ENCODE results near the gene RAG1. TPM values are rescaled to one million over a fixed set of nuclear protein-coding genes. Genes with fewer than 3 reads are reported as not detected.
"Not testable (repeated sequence)": the region's sequence is repeated elsewhere in the genome, so short reads cannot be mapped to it uniquely, and the experiment has no call there.

RAG1 gene
- 1.00 TPM for polyA plus RNA-seq (2013, experiment 1 of 2)
- polyA plus RNA-seq (2013, experiment 2 of 2): 1.7 TPM

DNA sequence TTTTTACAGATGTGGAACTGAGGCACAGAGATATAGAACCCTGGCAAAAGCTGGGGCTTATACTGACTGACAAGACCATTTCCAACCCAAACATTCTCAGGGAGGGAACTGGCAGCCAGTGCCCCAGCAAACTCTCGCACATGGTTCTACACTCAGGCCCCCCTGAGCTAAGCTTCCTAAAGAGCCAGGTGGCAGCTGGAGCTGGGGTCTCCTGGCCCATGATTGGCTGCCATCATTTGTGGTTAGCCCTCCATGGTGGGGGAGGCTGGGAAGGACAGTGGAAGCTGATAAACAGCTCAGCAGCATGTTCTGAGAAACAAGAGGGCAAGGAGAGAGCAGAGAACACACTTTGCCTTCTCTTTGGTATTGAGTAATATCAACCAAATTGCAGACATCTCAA lies at the start of gene RAG1:
TSS of gene RAG1 (plus strand) at position 314 of the 400 bp plus-strand sequence. CDS start 5,298 bp downstream, outside the sequence.
- no peaks in the 10 kb centered on the region for H3K36me3 ChIP-seq (ENCODE audit: control insufficient read depth, insufficient read depth, low read length)
- H3K4me3 ChIP-seq (ENCODE audit: extremely low read depth, insufficient read depth, low read length, poor library complexity, severe bottlenecking): no peak within 1 kb of the TSS
- H3K4me1 ChIP-seq (ENCODE audit: control insufficient read depth, insufficient read depth, low read length, poor library complexity, severe bottlenecking): no peaks in the 10 kb centered on the region
- H3K9me3 ChIP-seq (ENCODE audit: control insufficient read depth, low read length): no peaks in the 10 kb centered on the region
- WGBS, 2 experiments (ENCODE audit: insufficient coverage in 2 of 2): 100% methylated on average over 1 of the region's 1 CpG
- H3K27ac ChIP-seq (ENCODE audit: low read depth, low read length, severe bottlenecking): no peak within 1 kb of the TSS

- no peaks in the 10 kb centered on the region for H3K36me3 ChIP-seq (ENCODE audit: control insufficient read depth, insufficient read depth, low read length)
- no peaks in the 10 kb centered on the region for H3K4me1 ChIP-seq (ENCODE audit: control insufficient read depth, insufficient read depth, low read length, poor library complexity, severe bottlenecking)
- H3K27ac ChIP-seq (ENCODE audit: low read depth, low read length, severe bottlenecking): no peak overlapping the region
- H3K9me3 ChIP-seq (ENCODE audit: control insufficient read depth, low read length): no peaks in the 10 kb centered on the region
- H3K4me3 ChIP-seq (ENCODE audit: extremely low read depth, insufficient read depth, low read length, poor library complexity, severe bottlenecking): no peak overlapping the region
These were observed 37.0 kb upstream of the RAG1 start for GRCh38 chr11:36530840-36531239.

DNA sequence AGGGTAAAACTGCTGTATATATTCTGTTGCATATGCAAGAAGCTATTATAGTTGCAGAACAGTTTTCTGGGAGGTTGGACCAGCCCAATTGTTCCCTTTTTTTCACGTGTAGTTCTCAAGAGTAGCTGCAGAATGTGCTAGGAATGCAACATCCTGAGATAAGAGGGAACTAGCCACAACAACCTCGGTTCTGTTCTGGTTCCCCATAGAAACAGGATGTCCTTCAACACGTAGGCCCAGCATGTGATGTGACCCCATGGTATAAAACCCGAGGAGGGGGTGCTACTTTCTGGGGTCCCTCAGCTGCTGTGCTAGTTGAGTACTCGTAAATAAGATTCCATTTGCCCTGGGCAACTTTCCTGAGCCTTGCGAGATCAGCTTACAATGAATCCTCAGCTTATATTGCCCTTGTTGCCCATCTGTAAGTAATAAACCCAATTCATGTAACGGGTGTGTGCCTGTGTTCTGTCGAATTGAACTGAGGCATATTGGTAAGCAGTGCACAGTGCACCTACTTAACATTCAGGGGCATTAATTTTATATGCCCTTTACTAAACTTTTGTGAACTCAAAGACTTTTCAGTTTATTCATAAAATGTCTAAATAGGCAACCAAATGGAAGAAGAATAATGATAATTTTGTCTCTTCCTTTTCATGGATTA lies 34.7 kb upstream of the RAG1 start:
- 64 to 73% methylated on average over 5 to 6 of the region's 8 CpGs for WGBS, 2 experiments (ENCODE audit: insufficient coverage in 2 of 2)
- no peak overlapping the region for H3K4me3 ChIP-seq (ENCODE audit: extremely low read depth, insufficient read depth, low read length, poor library complexity, severe bottlenecking)
- H3K4me1 ChIP-seq (ENCODE audit: control insufficient read depth, insufficient read depth, low read length, poor library complexity, severe bottlenecking): no peaks in the 10 kb centered on the region
- H3K36me3 ChIP-seq (ENCODE audit: control insufficient read depth, insufficient read depth, low read length): no peaks in the 10 kb centered on the region
- H3K9me3 ChIP-seq (ENCODE audit: control insufficient read depth, low read length): no peaks in the 10 kb centered on the region
- H3K27ac ChIP-seq (ENCODE audit: low read depth, low read length, severe bottlenecking): peak overlapping the region; percentile 34

GRCh38 chr11:36534276-36534840 lies 33.4 kb upstream of the RAG1 start:
- Histone ChIP-seq H3K9me3 (ENCODE audit: control insufficient read depth, low read length) (no peaks in the 10 kb centered on the region), H3K4me1 (ENCODE audit: control insufficient read depth, insufficient read depth, low read length, poor library complexity, severe bottlenecking) (no peaks in the 10 kb centered on the region), H3K36me3 (ENCODE audit: control insufficient read depth, insufficient read depth, low read length) (no peaks in the 10 kb centered on the region), H3K4me3 (ENCODE audit: extremely low read depth, insufficient read depth, low read length, poor library complexity, severe bottlenecking) (no peak overlapping the region), H3K27ac (ENCODE audit: low read depth, low read length, severe bottlenecking) (no peak overlapping the region)
- WGBS, 2 experiments (ENCODE audit: insufficient coverage in 2 of 2): 50 to 70% methylated on average over 1 to 2 of the region's 3 CpGs

DNA sequence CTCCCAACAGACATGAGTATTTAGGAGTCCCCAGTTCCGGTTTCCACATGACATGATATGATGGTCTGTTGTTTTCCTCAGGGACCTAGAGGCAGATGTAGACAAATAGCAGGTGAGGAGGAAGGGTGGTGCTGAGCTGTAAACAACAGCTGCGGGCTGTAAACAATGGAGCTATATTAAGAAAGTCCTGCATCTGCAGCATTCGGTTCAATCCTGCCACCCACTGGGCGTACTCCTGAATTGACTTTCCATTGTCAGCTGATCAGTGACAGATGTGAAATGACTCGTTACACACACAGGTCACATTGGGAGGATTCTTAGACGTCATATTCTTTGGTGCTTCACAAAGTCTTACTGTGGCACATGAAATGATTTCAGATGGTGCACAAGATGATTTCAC lies 26.8 kb upstream of the RAG1 start:
- 54 to 57% methylated on average over 5 to 6 of the region's 6 CpGs for WGBS, 2 experiments (ENCODE audit: insufficient coverage in 2 of 2)
- H3K4me1 ChIP-seq (ENCODE audit: control insufficient read depth, insufficient read depth, low read length, poor library complexity, severe bottlenecking): peaks cover 3% of the 10 kb centered on the region
- H3K27ac ChIP-seq (ENCODE audit: low read depth, low read length, severe bottlenecking): no peak overlapping the region
- no peaks in the 10 kb centered on the region for H3K36me3 ChIP-seq (ENCODE audit: control insufficient read depth, insufficient read depth, low read length)
- H3K4me3 ChIP-seq (ENCODE audit: extremely low read depth, insufficient read depth, low read length, poor library complexity, severe bottlenecking): no peak overlapping the region
- H3K9me3 ChIP-seq (ENCODE audit: control insufficient read depth, low read length): no peaks in the 10 kb centered on the region

DNA sequence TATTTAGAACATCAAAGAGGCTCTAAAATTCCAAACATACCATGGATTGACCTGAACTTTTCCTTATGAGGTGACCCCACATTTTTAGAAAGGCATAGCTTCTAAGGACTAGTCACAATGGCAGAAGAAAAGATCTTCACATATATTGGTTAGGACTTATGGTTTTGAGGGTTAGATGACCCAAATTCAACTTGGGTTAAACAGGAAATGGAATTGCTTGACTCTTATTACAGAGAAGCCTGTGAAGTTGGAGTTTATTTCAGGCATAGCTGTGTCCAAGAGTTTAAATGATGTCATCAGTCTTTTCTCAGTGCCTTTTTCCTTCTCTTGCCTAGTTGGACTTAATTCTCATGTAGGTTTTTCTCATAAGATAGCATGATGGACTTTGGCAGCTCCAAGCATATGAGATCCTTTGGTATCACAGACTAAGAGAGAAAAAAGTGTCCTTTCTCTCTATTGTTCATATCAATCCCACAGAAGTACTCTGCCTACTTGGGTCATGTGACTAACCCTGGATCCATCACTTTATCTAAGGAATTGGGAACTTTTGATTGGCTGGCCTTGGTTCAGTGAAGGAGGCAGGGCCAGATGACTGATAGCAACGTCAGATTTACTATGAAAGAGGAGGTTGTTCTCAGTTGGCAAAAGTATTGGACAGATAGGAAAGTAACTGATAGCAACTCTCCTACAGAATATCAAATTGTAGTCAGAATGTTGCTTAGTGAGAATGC lies 17.3 kb upstream of the RAG1 start:
- no peaks in the 10 kb centered on the region for H3K9me3 ChIP-seq (ENCODE audit: control insufficient read depth, low read length)
- no peak overlapping the region for H3K27ac ChIP-seq (ENCODE audit: low read depth, low read length, severe bottlenecking)
- H3K4me3 ChIP-seq (ENCODE audit: extremely low read depth, insufficient read depth, low read length, poor library complexity, severe bottlenecking): no peak overlapping the region
- no peaks in the 10 kb centered on the region for H3K4me1 ChIP-seq (ENCODE audit: control insufficient read depth, insufficient read depth, low read length, poor library complexity, severe bottlenecking)
- no peaks in the 10 kb centered on the region for H3K36me3 ChIP-seq (ENCODE audit: control insufficient read depth, insufficient read depth, low read length)
- WGBS, 2 experiments (ENCODE audit: insufficient coverage in 2 of 2): 83 to 100% methylated on average over 1 of the region's 1 CpG

- H3K4me3 ChIP-seq (ENCODE audit: extremely low read depth, insufficient read depth, low read length, poor library complexity, severe bottlenecking); H3K4me1 ChIP-seq (ENCODE audit: control insufficient read depth, insufficient read depth, low read length, poor library complexity, severe bottlenecking); H3K9me3 ChIP-seq (ENCODE audit: control insufficient read depth, low read length); H3K27ac ChIP-seq (ENCODE audit: low read depth, low read length, severe bottlenecking); H3K36me3 ChIP-seq (ENCODE audit: control insufficient read depth, insufficient read depth, low read length): not testable (repeated sequence)
- WGBS, 2 experiments (ENCODE audit: insufficient coverage in 2 of 2): 94 to 97% methylated on average over 5 to 14 of the region's 17 CpGs
These were observed 10.4 kb upstream of the RAG1 start for GRCh38 chr11:36557390-36557789.

DNA sequence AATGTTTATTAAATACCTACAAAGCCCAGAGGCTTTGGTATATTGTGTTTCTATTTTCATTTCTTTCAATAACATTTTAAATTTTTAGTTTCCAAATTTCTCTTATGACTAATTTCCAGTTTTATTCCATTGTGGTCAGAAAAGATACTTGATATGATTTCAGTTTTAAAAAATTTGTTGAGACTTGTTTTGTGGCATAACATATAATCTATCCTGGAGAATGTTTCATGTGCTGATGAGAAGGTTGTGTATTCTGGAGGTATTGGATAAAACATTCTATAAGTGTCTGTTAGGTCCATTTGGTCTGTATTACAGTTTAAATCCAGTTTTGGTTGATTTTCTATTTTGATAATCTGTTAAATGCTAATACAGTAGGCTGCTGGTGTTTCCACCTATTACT lies 9.8 kb upstream of the RAG1 start:
- no peak overlapping the region for H3K27ac ChIP-seq (ENCODE audit: low read depth, low read length, severe bottlenecking)
- no peaks in the 10 kb centered on the region for H3K4me1 ChIP-seq (ENCODE audit: control insufficient read depth, insufficient read depth, low read length, poor library complexity, severe bottlenecking)
- H3K4me3 ChIP-seq (ENCODE audit: extremely low read depth, insufficient read depth, low read length, poor library complexity, severe bottlenecking): no peak overlapping the region
- H3K9me3 ChIP-seq (ENCODE audit: control insufficient read depth, low read length): no peaks in the 10 kb centered on the region
- H3K36me3 ChIP-seq (ENCODE audit: control insufficient read depth, insufficient read depth, low read length): no peaks in the 10 kb centered on the region

- WGBS, 2 experiments (ENCODE audit: insufficient coverage in 2 of 2): no CpG with 5 or more reads among the region's 4 CpGs
- H3K36me3 ChIP-seq (ENCODE audit: control insufficient read depth, insufficient read depth, low read length): no peaks in the 10 kb centered on the region
- H3K27ac ChIP-seq (ENCODE audit: low read depth, low read length, severe bottlenecking): no peak overlapping the region
- no peaks in the 10 kb centered on the region for H3K4me1 ChIP-seq (ENCODE audit: control insufficient read depth, insufficient read depth, low read length, poor library complexity, severe bottlenecking)
- no peaks in the 10 kb centered on the region for H3K9me3 ChIP-seq (ENCODE audit: control insufficient read depth, low read length)
- no peak overlapping the region for H3K4me3 ChIP-seq (ENCODE audit: extremely low read depth, insufficient read depth, low read length, poor library complexity, severe bottlenecking)
These were observed 9.0 kb upstream of the RAG1 start for GRCh38 chr11:36558571-36559413.

DNA sequence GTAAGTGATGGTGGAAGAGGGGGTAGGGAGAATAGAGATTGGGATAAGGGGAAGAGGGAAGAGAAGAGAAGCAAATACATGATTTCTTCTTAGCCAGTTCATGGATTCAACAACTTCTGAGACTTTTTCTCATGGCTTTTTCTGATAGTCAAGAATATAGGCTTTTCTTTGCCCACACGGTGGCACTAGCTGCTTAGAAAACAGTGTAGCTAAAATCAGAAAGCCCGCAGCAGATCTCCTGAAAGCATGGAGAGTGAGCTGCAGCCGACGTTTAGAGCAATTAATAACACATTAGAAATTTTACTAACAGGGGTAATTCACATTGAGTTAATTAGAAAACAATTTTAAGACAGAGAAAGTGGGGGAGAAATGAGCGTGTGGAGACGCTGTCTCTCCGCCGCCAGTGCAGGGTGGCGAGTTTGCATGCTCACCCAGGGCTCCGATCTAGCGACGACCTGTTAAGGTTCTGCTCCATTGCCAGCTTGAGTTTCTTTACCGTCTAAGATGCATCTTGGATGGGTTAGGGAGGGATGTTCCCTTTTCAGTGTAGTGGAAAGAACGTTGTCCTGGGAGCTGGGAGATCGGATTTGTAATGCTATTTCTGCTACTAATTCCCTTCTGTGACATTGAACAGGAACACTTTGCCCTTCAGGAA lies 3.3 kb upstream of the RAG1 start:
- H3K27ac ChIP-seq (ENCODE audit: low read depth, low read length, severe bottlenecking): no peak overlapping the region
- H3K9me3 ChIP-seq (ENCODE audit: control insufficient read depth, low read length): no peaks in the 10 kb centered on the region
- WGBS, 2 experiments (ENCODE audit: insufficient coverage in 2 of 2): 43 to 58% methylated on average over 8 of the region's 15 CpGs
- no peak overlapping the region for H3K4me3 ChIP-seq (ENCODE audit: extremely low read depth, insufficient read depth, low read length, poor library complexity, severe bottlenecking)
- no peaks in the 10 kb centered on the region for H3K4me1 ChIP-seq (ENCODE audit: control insufficient read depth, insufficient read depth, low read length, poor library complexity, severe bottlenecking)
- no peaks in the 10 kb centered on the region for H3K36me3 ChIP-seq (ENCODE audit: control insufficient read depth, insufficient read depth, low read length)
